Activated naive CD4-positive, alpha-beta T cell treated with anti-CD3 and anti-CD28 coated beads for 36 hours (primary cell): ENCODE data around the gene DOCK9. TPM values are rescaled to one million over a fixed set of nuclear protein-coding genes. Genes with fewer than 3 reads are reported as not detected.

Source experiments
- CTCF ChIA-PET: fragments of 350-600 bp; sonication (Branson Sonifier 250); formaldehyde crosslinking; loops from one replicate; lab custom pipeline; 2021; ENCODE audit warnings: antibody characterized with exemption; lab: Charles Lee
- DNase-seq: peaks from one replicate; pipeline ENCODE4 v3.0.0-alpha.2; 2020
- H3K27ac Mint-ChIP-seq: one replicate; pipeline ENCODE4 v1.8.0; 2021; ENCODE audit warnings: mild to moderate bottlenecking, mixed read lengths
- H3K27me3 Mint-ChIP-seq: one replicate; pipeline ENCODE4 v1.8.0; 2021; ENCODE audit warnings: low read depth, mixed read lengths
- H3K36me3 Mint-ChIP-seq: one replicate; pipeline ENCODE4 v1.8.0; 2021; ENCODE audit warnings: low read depth, mixed read lengths
- H3K4me1 Mint-ChIP-seq: one replicate; pipeline ENCODE4 v1.8.0; 2021; ENCODE audit warnings: low read depth, mixed read lengths
- H3K4me3 Mint-ChIP-seq: one replicate; pipeline ENCODE4 v1.8.0; 2021; ENCODE audit warnings: mild to moderate bottlenecking, moderate library complexity, mixed read lengths
- H3K9me3 Mint-ChIP-seq: one replicate; pipeline ENCODE4 v1.8.0; 2021; ENCODE audit warnings: mixed read lengths
- intact Hi-C: fragments of 100-400 bp; cut with micrococcal nuclease; formaldehyde crosslinking; loops from one replicate; pipeline ENCODE4 v1.15.1; 2023
- total RNA-seq, 2 experiments: library from RNA; stranded (reverse); gene quantifications; one replicate each; pipeline ENCODE4 v1.2.3, GENCODE V29; 2021

The DOCK9 gene
- total RNA-seq, 2 experiments from 2014 or later, result 38.3 to 42.1 TPM

- intact Hi-C loops, result no loop called here
- H3K27ac Mint-ChIP-seq, result no peak overlapping the region
- CTCF ChIA-PET, result no interaction called here
- no peaks in the 10 kb centered on the region for H3K9me3 Mint-ChIP-seq
- H3K36me3 Mint-ChIP-seq, result peaks cover 19% of the 10 kb centered on the region
- no peak for DNase-seq
- no peaks in the 10 kb centered on the region for H3K4me1 Mint-ChIP-seq
- no peak overlapping the region for H3K4me3 Mint-ChIP-seq
- no peaks in the 10 kb centered on the region for H3K27me3 Mint-ChIP-seq
Observed at GRCh38 chr13:98809345-98809777, 168.5 kb downstream of the DOCK9 start.

GRCh38 chr13:98807774-98808173 lies 170.1 kb downstream of the DOCK9 start:
- Mint-ChIP-seq H3K9me3 (no peaks in the 10 kb centered on the region), H3K27me3 (no peaks in the 10 kb centered on the region), H3K27ac (no peak overlapping the region), H3K36me3 (peaks cover 23% of the 10 kb centered on the region), H3K4me3 (no peak overlapping the region), H3K4me1 (no peaks in the 10 kb centered on the region)
- CTCF ChIA-PET, result interaction anchor here (0.6 kb wide), 1 partner anchor 121 kb away, joined by 4 read pairs; no protein-coding TSS in a partner anchor
- DNase-seq, result no peak
- intact Hi-C loops, result no loop called here

- Mint-ChIP-seq H3K4me3 (no peak overlapping the region), H3K4me1 (no peaks in the 10 kb centered on the region)
Observed at GRCh38 chr13:98804336-98804855, 173.5 kb downstream of the DOCK9 start.

GRCh38 chr13:98803921-98804320 lies 173.9 kb downstream of the DOCK9 start:
- H3K4me1 Mint-ChIP-seq, result no peaks in the 10 kb centered on the region
- DNase-seq, result no peak
- H3K27me3 Mint-ChIP-seq, result no peaks in the 10 kb centered on the region
- peaks cover 20% of the 10 kb centered on the region for H3K36me3 Mint-ChIP-seq
- H3K27ac Mint-ChIP-seq, result no peak overlapping the region
- no peaks in the 10 kb centered on the region for H3K9me3 Mint-ChIP-seq
- intact Hi-C loops, result no loop called here
- H3K4me3 Mint-ChIP-seq, result no peak overlapping the region
- CTCF ChIA-PET, result interaction anchor here (1.0 kb wide), 2 partner anchors 31 to 40 kb away, joined by 3 read pairs; no protein-coding TSS in a partner anchor

More at GRCh38 chr13:98804336-98804855, 173.5 kb downstream of the DOCK9 start:
- peaks cover 18% of the 10 kb centered on the region for H3K36me3 Mint-ChIP-seq
- H3K9me3 Mint-ChIP-seq, result no peaks in the 10 kb centered on the region
- H3K27ac Mint-ChIP-seq, result no peak overlapping the region
- CTCF ChIA-PET, result interaction anchor here (0.6 to 1.0 kb wide), 3 partner anchors 30 to 589 kb away, joined by 3 read pairs; no protein-coding TSS in a partner anchor
- H3K27me3 Mint-ChIP-seq, result no peaks in the 10 kb centered on the region
- intact Hi-C loops, result no loop called here
- DNase-seq, result no peak

- no peak for DNase-seq
- Mint-ChIP-seq H3K9me3 (no peaks in the 10 kb centered on the region), H3K27me3 (no peaks in the 10 kb centered on the region), H3K36me3 (peaks cover 26% of the 10 kb centered on the region), H3K4me1 (no peaks in the 10 kb centered on the region), H3K27ac (no peak overlapping the region), H3K4me3 (no peak overlapping the region)
- CTCF ChIA-PET, result no interaction called here
- intact Hi-C loops, result no loop called here
Observed at GRCh38 chr13:98803111-98803561, 174.7 kb downstream of the DOCK9 start.

GRCh38 chr13:98802559-98802958 lies 175.3 kb downstream of the DOCK9 start:
- H3K4me1 Mint-ChIP-seq, result no peaks in the 10 kb centered on the region

GRCh38 chr13:98801626-98802418 lies 176.0 kb downstream of the DOCK9 start:
- Mint-ChIP-seq H3K4me3 (no peak overlapping the region), H3K36me3 (peaks cover 33% of the 10 kb centered on the region)
- CTCF ChIA-PET, result no interaction called here

More at GRCh38 chr13:98802559-98802958, 175.3 kb downstream of the DOCK9 start:
- Mint-ChIP-seq H3K27me3 (no peaks in the 10 kb centered on the region), H3K4me3 (no peak overlapping the region), H3K36me3 (peaks cover 26% of the 10 kb centered on the region), H3K27ac (no peak overlapping the region), H3K9me3 (no peaks in the 10 kb centered on the region)
- CTCF ChIA-PET, result no interaction called here
- intact Hi-C loops, result no loop called here
- no peak for DNase-seq

GRCh38 chr13:98800078-98800477 lies 177.8 kb downstream of the DOCK9 start:
- Mint-ChIP-seq H3K36me3 (peaks cover 44% of the 10 kb centered on the region), H3K27me3 (no peaks in the 10 kb centered on the region)
- CTCF ChIA-PET, result no interaction called here

More at GRCh38 chr13:98801626-98802418, 176.0 kb downstream of the DOCK9 start:
- intact Hi-C loops, result no loop called here
- Mint-ChIP-seq H3K27me3 (no peaks in the 10 kb centered on the region), H3K4me1 (no peaks in the 10 kb centered on the region), H3K9me3 (no peaks in the 10 kb centered on the region), H3K27ac (no peak overlapping the region)
- DNase-seq, result no peak

GRCh38 chr13:98798849-98799645 lies 178.8 kb downstream of the DOCK9 start:
- Mint-ChIP-seq H3K27ac (no peak overlapping the region), H3K36me3 (peaks cover 51% of the 10 kb centered on the region), H3K9me3 (no peaks in the 10 kb centered on the region), H3K27me3 (no peaks in the 10 kb centered on the region), H3K4me1 (no peaks in the 10 kb centered on the region), H3K4me3 (no peak overlapping the region)
- intact Hi-C loops, result no loop called here
- no peak for DNase-seq
- CTCF ChIA-PET, result interaction anchor here (0.6 kb wide), 1 partner anchor 54 kb away, joined by 3 read pairs; no protein-coding TSS in a partner anchor

More at GRCh38 chr13:98800078-98800477, 177.8 kb downstream of the DOCK9 start:
- H3K4me1 Mint-ChIP-seq, result no peaks in the 10 kb centered on the region
- no peaks in the 10 kb centered on the region for H3K9me3 Mint-ChIP-seq
- no peak for DNase-seq
- intact Hi-C loops, result no loop called here
- no peak overlapping the region for H3K4me3 Mint-ChIP-seq
- H3K27ac Mint-ChIP-seq, result no peak overlapping the region

GRCh38 chr13:98797456-98797855 lies 180.4 kb downstream of the DOCK9 start:
- Mint-ChIP-seq H3K9me3 (peaks cover 2% of the 10 kb centered on the region), H3K4me1 (no peaks in the 10 kb centered on the region), H3K4me3 (no peak overlapping the region), H3K36me3 (peaks cover 60% of the 10 kb centered on the region), H3K27ac (no peak overlapping the region), H3K27me3 (no peaks in the 10 kb centered on the region)
- no peak for DNase-seq
- intact Hi-C loops, result no loop called here
- CTCF ChIA-PET, result no interaction called here

GRCh38 chr13:98796798-98797197 lies 181.1 kb downstream of the DOCK9 start:
- CTCF ChIA-PET, result no interaction called here
- peaks cover 6% of the 10 kb centered on the region for H3K9me3 Mint-ChIP-seq
- no peaks in the 10 kb centered on the region for H3K27me3 Mint-ChIP-seq
- no peak for DNase-seq
- H3K27ac Mint-ChIP-seq, result no peak overlapping the region
- no peaks in the 10 kb centered on the region for H3K4me1 Mint-ChIP-seq
- H3K4me3 Mint-ChIP-seq, result no peak overlapping the region
- intact Hi-C loops, result no loop called here
- peaks cover 64% of the 10 kb centered on the region for H3K36me3 Mint-ChIP-seq

GRCh38 chr13:98796191-98796590 lies 181.7 kb downstream of the DOCK9 start:
- CTCF ChIA-PET, result no interaction called here
- Mint-ChIP-seq H3K4me3 (no peak overlapping the region), H3K9me3 (peaks cover 7% of the 10 kb centered on the region), H3K27me3 (no peaks in the 10 kb centered on the region), H3K4me1 (no peaks in the 10 kb centered on the region), H3K27ac (no peak overlapping the region), H3K36me3 (peaks cover 66% of the 10 kb centered on the region)
- DNase-seq, result no peak
- intact Hi-C loops, result no loop called here
